ENCODE data around the gene C4B. TPM values are rescaled to one million over a fixed set of nuclear protein-coding genes. Genes with fewer than 3 reads are reported as not detected.
A peak's percentile ranks its signal among the peaks of the same experiment; 100 is the strongest.

The C4B gene
- total RNA-seq, 1 experiment from 2014 or later = 6.3 TPM

DNA sequence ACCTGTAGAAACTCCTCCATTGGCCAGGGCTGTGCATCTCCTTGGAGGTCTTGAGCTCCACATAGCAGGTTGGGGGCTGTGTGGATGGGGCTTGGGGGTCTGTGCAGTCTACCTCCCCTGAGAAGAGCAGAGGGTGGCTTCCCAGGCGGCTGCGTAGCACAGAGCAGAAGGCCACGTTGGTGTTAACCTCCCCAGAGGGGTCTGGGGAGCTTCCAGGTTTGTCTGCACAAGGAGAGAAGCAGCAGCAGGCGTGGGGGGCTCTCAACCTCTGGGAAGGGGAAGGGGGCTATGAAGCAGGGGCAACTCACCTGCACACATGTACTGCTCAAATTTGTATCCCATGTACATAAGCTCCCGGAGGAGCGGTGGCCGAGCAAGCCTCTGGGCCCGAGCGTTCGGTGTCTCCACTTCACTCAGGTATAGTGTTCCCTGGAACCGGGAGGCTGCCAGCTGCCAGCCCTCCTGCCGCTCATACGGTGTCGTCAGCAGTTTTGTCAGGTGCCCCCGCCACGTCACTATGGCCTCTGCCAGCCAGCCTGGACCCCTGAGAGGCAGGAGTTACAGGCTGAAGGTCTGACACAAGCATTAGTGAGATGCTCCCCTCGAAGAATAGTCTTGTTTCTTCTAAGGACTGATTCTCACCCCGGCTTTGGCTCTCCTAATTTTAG lies 43.9 kb upstream of the C4B start:
- peaks cover 7 to 25% of the 10 kb centered on the region in 2 experiments; a peak in 3 of 4 replicates for H3K4me1 ChIP-seq (ENCODE audit: control insufficient read depth in 1 of 2, insufficient read depth in 2 of 2, low read length in 2 of 2)
- ATAC-seq (no peak), DNase-seq (ENCODE audit: low read depth, low spot score) (no peak)
- TF ChIP-seq ZNF274 (IDR thresholded peaks at IDR 0.05; ENCODE audit: low read depth, low read length) (no peak), EGR1 (IDR thresholded peaks at IDR 0.05; ENCODE audit: low read depth) (no peak), RAD21 (IDR thresholded peaks at IDR 0.05; ENCODE audit: low read depth) (no peak), EZH2phosphoT487 (IDR thresholded peaks at IDR 0.05; ENCODE audit: borderline replicate concordance) (no peak), POLR2A (IDR thresholded peaks at IDR 0.05; ENCODE audit: borderline replicate concordance, extremely low read depth, insufficient read depth, insufficient read length) (peak; percentile 36), SP1 (IDR thresholded peaks at IDR 0.05; ENCODE audit: low read depth) (no peak), JUND (IDR thresholded peaks at IDR 0.05) (no peak), FOSL1 (IDR thresholded peaks at IDR 0.05; ENCODE audit: low read depth) (no peak), SIN3A (IDR thresholded peaks at IDR 0.05; ENCODE audit: low read depth) (no peak), TCF7L2 (IDR thresholded peaks at IDR 0.05; ENCODE audit: borderline replicate concordance, extremely low read depth, insufficient read depth, insufficient read length) (no peak), ELF1 (IDR thresholded peaks at IDR 0.05; ENCODE audit: borderline replicate concordance, low read depth) (no peak), POLR2AphosphoS5 (IDR thresholded peaks at IDR 0.05; ENCODE audit: low read depth, low read length) (peak; percentile 13; the same call in 1 of the 2 replicates), SRF (IDR thresholded peaks at IDR 0.05; ENCODE audit: low read depth) (no peak), EZH2 (IDR thresholded peaks at IDR 0.05) (no peak)
- TF ChIP-seq, protein P1, sequence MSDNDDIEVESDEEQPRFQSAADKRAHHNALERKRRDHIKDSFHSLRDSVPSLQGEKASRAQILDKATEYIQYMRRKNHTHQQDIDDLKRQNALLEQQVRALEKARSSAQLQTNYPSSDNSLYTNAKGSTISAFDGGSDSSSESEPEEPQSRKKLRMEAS (IDR thresholded peaks at IDR 0.05) = no peak
- TF ChIP-seq, protein P2, sequence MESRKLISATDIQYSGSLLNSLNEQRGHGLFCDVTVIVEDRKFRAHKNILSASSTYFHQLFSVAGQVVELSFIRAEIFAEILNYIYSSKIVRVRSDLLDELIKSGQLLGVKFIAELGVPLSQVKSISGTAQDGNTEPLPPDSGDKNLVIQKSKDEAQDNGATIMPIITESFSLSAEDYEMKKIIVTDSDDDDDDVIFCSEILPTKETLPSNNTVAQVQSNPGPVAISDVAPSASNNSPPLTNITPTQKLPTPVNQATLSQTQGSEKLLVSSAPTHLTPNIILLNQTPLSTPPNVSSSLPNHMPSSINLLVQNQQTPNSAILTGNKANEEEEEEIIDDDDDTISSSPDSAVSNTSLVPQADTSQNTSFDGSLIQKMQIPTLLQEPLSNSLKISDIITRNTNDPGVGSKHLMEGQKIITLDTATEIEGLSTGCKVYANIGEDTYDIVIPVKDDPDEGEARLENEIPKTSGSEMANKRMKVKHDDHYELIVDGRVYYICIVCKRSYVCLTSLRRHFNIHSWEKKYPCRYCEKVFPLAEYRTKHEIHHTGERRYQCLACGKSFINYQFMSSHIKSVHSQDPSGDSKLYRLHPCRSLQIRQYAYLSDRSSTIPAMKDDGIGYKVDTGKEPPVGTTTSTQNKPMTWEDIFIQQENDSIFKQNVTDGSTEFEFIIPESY (IDR thresholded peaks at IDR 0.05; ENCODE audit: extremely low read depth, insufficient replicate concordance, low read length) = no peak
- ChIA-PET POLR2A (interaction anchor here (0.6 to 2.4 kb wide), 3 partner anchors 12 to 143 kb away, joined by 6 to 9 read pairs (median 6); partner anchors contain the start of genes HSPA1B, NELFE and SKIC2), CTCF (no interaction called here), RAD21 (ENCODE audit: low non-redundant PET in 1 of 2, low total read pairs in 2 of 2, uncharacterized antibody in 2 of 2, unreplicated experiment in 2 of 2) (no interaction called here)
- H2AFZ ChIP-seq (ENCODE audit: low read depth, low read length, poor library complexity, severe bottlenecking) = no peak overlapping the region
- no peaks in the 10 kb centered on the region for H4K20me1 ChIP-seq (ENCODE audit: insufficient read depth)
- no peaks in the 10 kb centered on the region for H3K9me2 ChIP-seq (ENCODE audit: insufficient read depth)
- H3K27ac ChIP-seq (ENCODE audit: low read depth, low read length) = peak overlapping the region; percentile 86
- H3K4me3 ChIP-seq (replicated peaks in 1 of 2; ENCODE audit: low read depth in 1 of 2, low read length in 2 of 2) = peak overlapping the region; percentile 70 to 93
- H3K27me3 ChIP-seq (ENCODE audit: insufficient read depth, low read length) = no peaks in the 10 kb centered on the region
- BruUV-seq (replicated peaks) = no TSS peak
- intact Hi-C loops (cut with micrococcal nuclease) = no loop called here
- peak overlapping the region; percentile 92 for H3K9ac ChIP-seq (ENCODE audit: low read length)
- peaks cover 34% of the 10 kb centered on the region for H3K79me2 ChIP-seq (ENCODE audit: insufficient read depth, low read length)
- H3K9me3 ChIP-seq (ENCODE audit: control insufficient read depth in 1 of 2, insufficient read depth in 1 of 2, low read depth in 1 of 2, low read length in 2 of 2) = no peaks in the 10 kb centered on the region
- H3K36me3 ChIP-seq (ENCODE audit: control insufficient read depth in 1 of 2, insufficient read depth in 2 of 2, low read length in 2 of 2) = peaks cover 10 to 28% of the 10 kb centered on the region in 2 experiments; a peak in 3 of 4 replicates
- peak overlapping the region; percentile 98 for H3K4me2 ChIP-seq (ENCODE audit: low read length)

All from HCT116 (cell line).